Keratinocyte (primary cell): Measurements from ENCODE around the gene PAGE1. TPM values are rescaled to one million over a fixed set of nuclear protein-coding genes. Genes with fewer than 3 reads are reported as not detected.

Source experiments
- DNase-seq: peaks from one replicate; pipeline ENCODE4 v3.0.0-alpha.2; 2011; ENCODE audit warnings: low read depth, missing footprints, low spot score
- FAIRE-seq: peaks from 2 replicates; lab custom pipeline; 2011; peaks lifted over from hg19 to GRCh38; lab: Jason Lieb, UNC
- H2AFZ ChIP-seq: 2 replicates; pipeline ENCODE4 v1.6.0; 2012; ENCODE audit warnings: low read length, control low read depth, inconsistent platforms; ENCODE audit not compliant: control insufficient read depth
- H3K27ac ChIP-seq: 2 replicates; pipeline ENCODE4 v1.5.1; 2011; ENCODE audit warnings: low read length; ENCODE audit not compliant: control insufficient read depth, insufficient read depth
- H3K27me3 ChIP-seq: 3 replicates; pipeline ENCODE4 v1.6.0; 2011; ENCODE audit warnings: low read length; ENCODE audit not compliant: control insufficient read depth, insufficient read depth; ENCODE audit errors: extremely low read depth
- H3K36me3 ChIP-seq, 2 experiments: 2 replicates in 1 of 2; 3 replicates in 1 of 2; pipeline ENCODE4 v1.5.1; 2011; ENCODE audit warnings: low read length in 2 of 2, mild to moderate bottlenecking in 1 of 2; ENCODE audit not compliant: control insufficient read depth in 2 of 2, insufficient read depth in 2 of 2; ENCODE audit errors: extremely low read depth in 1 of 2
- H3K4me1 ChIP-seq: 3 replicates; pipeline ENCODE4 v1.5.1; 2011; ENCODE audit warnings: low read length; ENCODE audit not compliant: control insufficient read depth, insufficient read depth; ENCODE audit errors: extremely low read depth
- H3K4me2 ChIP-seq: 3 replicates; pipeline ENCODE4 v1.6.0; 2011; ENCODE audit warnings: low read depth, low read length; ENCODE audit not compliant: control insufficient read depth, insufficient read depth; ENCODE audit errors: extremely low read depth
- H3K4me3 ChIP-seq, 3 experiments: fragments of 200-600 bp in 1 of 3; sonication (generic) in 1 of 3; 2 replicates in 2 of 3; 3 replicates in 1 of 3; pipeline ENCODE4 v1.5.1; 2011 to 2016; ENCODE audit warnings: low read length in 3 of 3, mild to moderate bottlenecking in 3 of 3, control low read depth in 2 of 3, inconsistent platforms in 1 of 3, low read depth in 1 of 3, mixed read lengths in 1 of 3, mixed run types in 1 of 3, moderate library complexity in 1 of 3; ENCODE audit not compliant: control insufficient read depth in 2 of 3, insufficient read depth in 2 of 3; ENCODE audit errors: extremely low read depth in 1 of 3
- H3K79me2 ChIP-seq: 2 replicates; pipeline ENCODE4 v1.6.0; 2012; ENCODE audit warnings: low read length; ENCODE audit not compliant: control insufficient read depth, insufficient read depth
- H3K9ac ChIP-seq: 3 replicates; pipeline ENCODE4 v1.6.0; 2011; ENCODE audit warnings: low read length; ENCODE audit not compliant: control insufficient read depth, insufficient read depth; ENCODE audit errors: extremely low read depth
- H3K9me1 ChIP-seq: 3 replicates; pipeline ENCODE4 v1.6.0; 2011; ENCODE audit warnings: low read length; ENCODE audit not compliant: control insufficient read depth, insufficient read depth; ENCODE audit errors: extremely low read depth
- H3K9me3 ChIP-seq: 2 replicates; pipeline ENCODE4 v1.5.1; 2012; ENCODE audit warnings: low read depth, low read length; ENCODE audit not compliant: control insufficient read depth
- H4K20me1 ChIP-seq: 3 replicates; pipeline ENCODE4 v1.6.0; 2011; ENCODE audit warnings: low read length; ENCODE audit not compliant: control insufficient read depth, insufficient read depth; ENCODE audit errors: extremely low read depth
- CTCF ChIP-seq, 3 experiments: IDR thresholded peaks in 1 of 3; conservative IDR thresholded peaks in 1 of 3; optimal IDR thresholded peaks in 1 of 3; 2 replicates in 2 of 3; 3 replicates in 1 of 3; pipeline versions ENCODE3 to v1.5.1; 2011; ENCODE audit warnings: low read length in 3 of 3, mild to moderate bottlenecking in 3 of 3, moderate library complexity in 2 of 3, control low read depth in 1 of 3, inconsistent platforms in 1 of 3; ENCODE audit not compliant: insufficient read depth in 2 of 3; ENCODE audit errors: extremely low read depth in 1 of 3
- EZH2 ChIP-seq: IDR thresholded peaks from one replicate; pipeline ENCODE4 v1.6.1; 2012; ENCODE audit warnings: inconsistent platforms, mild to moderate bottlenecking, low read length, moderate library complexity
- dilution Hi-C: fragments of 300-500 bp; cut with MboI; formaldehyde crosslinking; loops from one replicate; pipeline ENCODE4 v1.7.0; 2020; ENCODE audit warnings: low sequenced_read_pairs; ENCODE audit not compliant: extremely low pct_ligation_motif_present
- polyA plus RNA-seq, 5 experiments: library from polyadenylated mRNA; depleted of rRNA in 3 of 5; stranded (reverse) in 3 of 5; stranded (forward) in 1 of 5; unstranded in 1 of 5; fragments of >200 nt; gene quantifications; 1 replicate in 1 of 5; 2 replicates in 3 of 5; 3 replicates in 1 of 5; pipeline versions ENCODE4 v1.2.1 to v1.2.3, GENCODE V29; 2011 to 2012; ENCODE audit warnings: missing spikeins in 2 of 5, low read depth in 1 of 5, low replicate concordance in 1 of 5

Gene PAGE1
- polyA plus RNA-seq, 1 donor (not counting 4 experiments of a cell fraction or from before 2014, with no cell fraction given) = not detected

- Histone ChIP-seq H3K36me3 (no peaks in the 10 kb centered on the region), H3K4me2 (no peak overlapping the region), H4K20me1 (no peaks in the 10 kb centered on the region), H3K27ac (no peak overlapping the region), H3K4me1 (no peaks in the 10 kb centered on the region), H3K27me3 (no peaks in the 10 kb centered on the region), H3K4me3 (no peak overlapping the region), H2AFZ (no peak overlapping the region), H3K9me1 (no peaks in the 10 kb centered on the region), H3K79me2 (no peaks in the 10 kb centered on the region), H3K9ac (no peak overlapping the region), H3K9me3 (no peaks in the 10 kb centered on the region)
- TF ChIP-seq CTCF (optimal IDR thresholded peaks at IDR 0.05 in 1 of 3, IDR thresholded peaks at IDR 0.05 in 1 of 3, conservative IDR thresholded peaks at IDR 0.05 in 1 of 3; ENCODE audit: extremely low read depth in 1 of 3, insufficient read depth in 2 of 3, low read length in 3 of 3) (no peak), EZH2 (no peak)
- dilution Hi-C loops = no loop called here
- DNase-seq = no peak
- FAIRE-seq = no peak
Measured at GRCh38 chrX:49704691-49705404, 9.1 kb upstream of the PAGE1 start.

- no peak overlapping the region for H3K9ac ChIP-seq
- no peak overlapping the region for H3K4me3 ChIP-seq
- no peaks in the 10 kb centered on the region for H3K79me2 ChIP-seq
- H3K36me3 ChIP-seq = no peaks in the 10 kb centered on the region
- no peaks in the 10 kb centered on the region for H3K9me1 ChIP-seq
- H4K20me1 ChIP-seq = no peaks in the 10 kb centered on the region
- H3K27ac ChIP-seq = no peak overlapping the region
- H3K9me3 ChIP-seq = no peaks in the 10 kb centered on the region
- H3K4me2 ChIP-seq = no peak overlapping the region
- DNase-seq (no peak), FAIRE-seq (no peak)
- dilution Hi-C loops = no loop called here
- TF ChIP-seq CTCF (optimal IDR thresholded peaks at IDR 0.05 in 1 of 3, IDR thresholded peaks at IDR 0.05 in 1 of 3, conservative IDR thresholded peaks at IDR 0.05 in 1 of 3; ENCODE audit: extremely low read depth in 1 of 3, insufficient read depth in 2 of 3, low read length in 3 of 3) (no peak), EZH2 (no peak)
- H3K4me1 ChIP-seq = no peaks in the 10 kb centered on the region
- no peaks in the 10 kb centered on the region for H3K27me3 ChIP-seq
- no peak overlapping the region for H2AFZ ChIP-seq
Measured at GRCh38 chrX:49701933-49702332, 6.1 kb upstream of the PAGE1 start.
